ENCODE measurements around the gene ZC3H7B.
"Not testable (repeated sequence)": the region's sequence is repeated elsewhere in the genome, so short reads cannot be mapped to it uniquely, and the experiment has no call there.

ZC3H7B gene

GRCh38 chr22:41288245-41288946, 12.9 kb upstream of the ZC3H7B start:
- no peak for DNase-seq

DNA sequence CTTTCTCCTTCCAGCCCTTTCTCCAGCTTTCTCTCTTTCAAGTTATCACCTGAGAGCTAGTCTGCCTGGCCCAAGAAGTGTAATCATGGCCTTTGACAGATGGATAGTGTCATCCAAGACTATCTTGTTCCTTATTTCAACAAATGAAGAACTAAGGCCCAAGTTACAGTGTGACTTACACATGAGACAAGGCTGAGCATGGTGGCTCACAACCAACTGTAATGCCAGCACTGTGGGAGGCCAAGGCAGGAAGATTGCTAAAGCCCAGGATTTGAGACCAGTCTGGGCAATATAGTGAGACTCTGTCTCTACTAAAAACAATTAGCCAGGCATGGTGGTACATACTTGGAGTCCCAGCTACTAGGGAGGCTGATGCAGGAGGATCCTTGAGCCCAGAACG, 11.7 kb upstream of the ZC3H7B start:
- no peak for DNase-seq

DNA sequence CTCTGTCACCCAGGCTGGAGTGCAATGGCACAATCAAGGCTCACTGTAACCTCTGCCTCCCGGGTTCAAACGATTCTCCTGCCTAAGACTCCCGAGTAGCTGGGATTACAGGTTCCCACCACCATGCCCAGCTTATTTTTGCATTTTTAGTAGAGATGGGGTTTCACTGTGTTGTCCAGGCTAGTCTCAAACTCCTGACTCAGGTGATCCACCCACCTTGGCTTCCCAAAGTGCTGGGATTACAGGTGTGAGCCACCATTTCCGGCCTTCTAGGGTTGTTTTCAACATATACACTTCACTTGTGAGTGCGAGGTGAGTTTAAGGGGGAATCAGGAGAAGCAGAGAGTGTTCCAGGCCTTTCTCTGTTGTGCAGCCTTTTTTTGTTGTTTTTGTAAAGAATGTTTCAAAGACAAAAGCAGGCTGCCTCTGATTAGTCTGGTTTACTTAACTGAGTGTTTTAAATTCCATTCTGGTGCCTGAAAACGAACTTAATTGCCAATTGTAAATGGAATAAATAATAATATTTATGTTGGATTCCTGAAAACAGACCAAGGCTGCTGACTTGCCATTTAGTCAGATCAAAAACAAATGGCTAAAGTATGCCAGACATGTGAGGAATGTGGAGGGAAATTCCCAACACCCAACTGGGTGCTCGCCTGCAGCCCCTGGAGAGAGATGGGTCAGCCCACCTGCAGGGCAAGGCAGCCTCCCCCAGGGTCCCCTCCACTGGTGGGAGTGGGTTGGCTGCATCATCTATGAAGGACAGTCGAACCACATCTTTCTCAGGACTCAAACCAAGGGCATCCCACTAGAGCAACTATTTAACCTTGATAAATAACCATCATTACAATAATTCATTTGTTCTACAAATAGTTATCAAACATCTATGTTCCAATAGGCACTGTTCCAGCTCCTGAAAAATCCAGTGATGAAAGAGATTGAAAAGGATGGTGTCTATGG, 10.8 kb upstream of the ZC3H7B start:
- no peak for DNase-seq

GRCh38 chr22:41294816-41295215, 6.5 kb upstream of the ZC3H7B start:
- not testable (repeated sequence) for DNase-seq

GRCh38 chr22:41296826-41297667, 4.3 kb upstream of the ZC3H7B start:
- no peak for DNase-seq

- DNase-seq = no peak
Measured at GRCh38 chr22:41300661-41301060, 664 bp upstream of the ZC3H7B start.

- no peak for DNase-seq
Measured at GRCh38 chr22:41302021-41302767, 869 bp downstream of the ZC3H7B start.

- no peak for DNase-seq
Measured at GRCh38 chr22:41302811-41303210, 1.5 kb downstream of the ZC3H7B start.

GRCh38 chr22:41305646-41306045, 4.3 kb downstream of the ZC3H7B start:
- no peak for DNase-seq

DNA sequence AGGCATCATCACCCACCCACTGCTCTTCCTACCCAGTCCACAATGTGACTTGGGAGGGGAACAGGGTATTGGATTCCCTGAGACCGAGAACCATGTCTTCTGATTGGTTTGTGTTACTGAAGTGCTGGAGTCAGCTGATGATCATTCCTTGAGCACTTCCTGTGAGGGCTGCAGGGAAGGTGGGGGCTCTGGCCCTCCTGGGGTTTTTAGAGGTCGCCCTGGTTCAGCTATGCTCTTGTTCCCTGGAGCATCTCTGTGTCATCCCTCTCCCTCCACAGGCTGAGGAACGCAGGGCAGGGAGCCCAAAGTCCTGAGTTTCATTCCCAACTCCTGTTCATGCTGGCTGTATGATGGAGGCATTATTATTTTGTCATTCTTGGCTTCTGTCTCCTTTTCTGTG, 6.7 kb downstream of the ZC3H7B start:
- no peak for DNase-seq

DNA sequence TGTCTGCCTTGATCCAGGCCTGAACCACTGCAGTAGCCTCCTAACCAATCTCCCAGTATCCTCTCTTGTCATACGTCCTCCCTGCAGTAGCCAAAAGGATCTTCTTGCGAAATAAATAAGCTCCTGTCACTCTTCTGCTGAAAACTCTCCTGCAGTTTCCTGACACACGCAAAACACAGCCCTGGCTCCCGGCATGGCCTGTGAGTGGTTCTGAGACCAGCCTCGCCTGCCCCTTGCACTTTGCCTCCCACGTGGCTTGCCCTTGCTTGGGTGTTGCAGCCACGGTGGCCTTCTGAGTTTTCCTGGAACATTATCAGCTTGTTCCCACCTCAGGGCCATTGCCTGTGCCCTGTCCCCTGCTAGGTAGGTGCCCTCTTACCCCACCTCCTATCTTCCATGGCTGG, 7.2 kb downstream of the ZC3H7B start:
- DNase-seq = no peak

DNA sequence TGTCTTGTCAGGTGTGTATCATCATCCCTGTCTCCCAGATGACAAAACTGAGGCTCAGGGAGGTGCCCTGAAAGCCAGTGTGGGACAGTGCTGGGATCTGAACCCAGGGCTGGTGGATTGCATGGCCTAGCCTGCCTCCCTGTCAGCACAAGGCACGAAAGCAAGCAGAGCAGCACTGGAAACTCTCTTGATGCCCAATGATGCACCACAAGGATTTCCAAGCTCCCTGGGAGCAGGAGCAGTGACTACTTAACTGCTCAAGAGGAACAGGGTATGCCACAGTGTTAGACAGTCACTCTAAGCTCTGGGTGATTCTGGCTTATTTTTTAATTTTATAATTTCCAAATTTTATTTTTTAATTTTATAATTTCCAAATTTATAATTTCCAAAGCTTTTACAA, 9.0 kb downstream of the ZC3H7B start:
- DNase-seq = no peak

DNA sequence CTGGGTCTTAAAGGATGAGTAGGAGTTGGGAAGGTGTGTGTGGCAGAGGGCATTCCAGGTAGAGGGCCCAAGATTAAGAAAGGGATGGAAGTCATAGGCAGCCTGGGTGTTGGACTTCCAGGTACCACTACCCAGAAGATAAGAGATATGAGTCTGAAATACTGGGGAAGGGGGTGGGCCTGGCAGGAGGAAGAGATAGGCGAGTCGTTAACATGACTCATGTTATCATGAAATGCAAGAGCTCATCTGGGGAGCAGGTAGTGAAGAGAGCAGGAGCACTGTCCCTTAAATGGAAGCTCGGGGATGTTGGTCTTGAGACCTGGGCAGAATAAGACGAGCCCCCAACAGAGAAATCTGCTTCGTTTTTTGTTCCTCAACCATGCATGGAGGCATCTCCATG, 10.2 kb downstream of the ZC3H7B start:
- DNase-seq = no peak

- DNase-seq = no peak
Measured at GRCh38 chr22:41314821-41315220, 13.5 kb downstream of the ZC3H7B start.

DNA sequence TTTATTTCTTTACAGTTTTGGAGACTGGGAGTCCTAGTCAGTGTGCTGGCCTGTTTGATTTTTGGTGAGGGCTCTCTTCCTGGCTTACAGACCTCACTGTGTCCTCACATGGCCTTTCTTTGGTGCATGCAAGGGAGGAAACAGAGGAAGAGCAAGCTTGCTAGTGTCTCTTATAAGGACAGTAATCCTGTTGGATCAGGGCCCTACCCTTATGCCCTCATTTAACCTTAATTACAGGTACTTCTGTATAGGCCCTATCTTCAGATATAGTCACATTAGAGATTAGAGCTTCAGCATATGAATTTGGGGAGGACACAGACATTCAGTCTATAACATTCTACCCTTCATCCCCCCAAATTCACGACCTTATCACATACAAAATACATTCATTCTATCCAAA, 14.3 kb downstream of the ZC3H7B start:
- no peak for DNase-seq

DNA sequence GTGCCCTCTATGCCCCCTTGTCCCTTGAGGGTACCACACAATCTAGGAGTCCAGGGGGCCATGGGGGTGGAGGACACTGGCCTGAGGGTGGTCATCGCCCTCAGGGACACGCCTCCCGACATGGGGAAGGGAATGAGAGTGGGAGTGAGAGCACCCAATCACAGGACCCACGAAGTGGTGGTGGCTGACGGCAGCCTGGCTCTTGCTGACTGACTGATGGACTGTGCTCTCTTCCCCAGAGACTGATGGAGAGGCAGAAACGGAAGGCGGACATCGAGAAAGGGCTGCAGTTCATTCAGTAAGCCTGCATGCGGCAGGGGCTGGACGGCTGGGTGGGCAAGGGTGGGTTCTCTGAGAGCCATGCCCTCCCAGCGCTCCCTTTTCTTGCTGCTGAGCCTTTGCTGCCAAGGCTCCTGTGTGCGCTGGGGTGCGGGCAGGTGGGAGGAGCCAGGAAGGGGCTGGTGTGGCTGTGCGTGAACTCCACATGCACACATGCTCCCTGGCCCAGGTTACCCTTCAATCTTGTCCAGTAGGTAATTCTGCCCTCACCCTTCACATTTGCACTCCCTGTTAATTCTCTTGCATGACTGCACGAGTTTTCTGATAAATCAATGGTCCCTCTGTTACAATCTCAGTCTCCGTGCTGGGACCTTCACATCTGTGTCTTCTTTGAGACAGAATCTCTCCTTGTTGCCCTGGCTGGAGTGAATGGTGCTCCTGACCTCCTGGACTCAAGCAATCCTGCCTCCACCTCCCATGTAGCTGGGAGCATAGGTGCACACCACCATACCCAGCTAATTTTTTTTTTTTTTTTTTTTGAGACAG, 19.3 kb downstream of the ZC3H7B start:
- no peak for DNase-seq

DNA sequence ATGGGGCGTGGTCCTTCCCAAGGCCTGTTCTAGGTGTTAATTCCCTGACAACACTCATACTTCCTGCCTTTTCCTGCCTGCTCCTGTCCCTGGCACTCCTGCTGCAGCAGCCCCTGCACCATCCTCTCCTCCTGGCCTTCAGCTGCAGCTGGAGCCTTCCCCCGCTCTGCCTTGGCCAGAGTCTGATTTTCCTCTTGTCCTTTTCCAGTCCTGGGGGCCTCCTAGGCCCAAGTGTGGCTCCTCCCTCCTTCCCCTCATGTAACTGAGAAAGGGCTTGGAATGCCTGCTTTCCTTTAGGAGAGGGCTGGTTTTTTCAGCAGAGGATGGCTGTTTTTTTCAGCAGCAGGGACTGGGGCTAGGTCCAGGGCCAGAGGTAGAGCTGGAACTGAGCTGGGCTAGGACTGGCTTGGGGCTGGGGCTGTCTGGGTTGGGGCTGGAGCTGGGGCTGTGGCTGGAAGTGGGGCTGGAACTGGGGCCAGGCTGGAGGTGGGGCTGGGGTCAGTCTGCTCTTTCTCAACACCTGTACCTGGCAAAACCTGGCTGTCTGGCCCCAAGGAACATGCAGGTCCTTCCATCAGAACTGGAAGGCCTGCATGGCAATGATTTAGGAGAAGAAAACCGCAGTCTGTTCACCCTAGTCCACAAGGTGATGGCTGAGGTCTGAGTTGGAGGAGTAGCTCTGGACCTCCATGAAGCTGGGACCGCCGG, 23.6 kb downstream of the ZC3H7B start:
- no peak for DNase-seq

- DNase-seq = no peak
Measured at GRCh38 chr22:41327124-41327523, 25.8 kb downstream of the ZC3H7B start.

- DNase-seq = no peak
Measured at GRCh38 chr22:41330169-41330568, 28.8 kb downstream of the ZC3H7B start.

- DNase-seq = no peak
Measured at GRCh38 chr22:41332217-41332939, 31.1 kb downstream of the ZC3H7B start.
